Measurements from ENCODE around the gene DCD. TPM values are rescaled to one million over a fixed set of nuclear protein-coding genes. Genes with fewer than 3 reads are reported as not detected.

The DCD gene
- total RNA-seq, 1 donor from 2014 or later, result not detected

- H3K4me3 Mint-ChIP-seq (ENCODE audit: unreplicated experiment), result no peak overlapping the region
- FAIRE-seq, result no peak
- H3K36me3 ChIP-seq (ENCODE audit: insufficient read depth, low read length), result no peaks in the 10 kb centered on the region
- no peak overlapping the region for H2AFZ ChIP-seq (ENCODE audit: low read depth, low read length)
- no peak overlapping the region for H3K4me2 ChIP-seq (ENCODE audit: low read length)
- no peak overlapping the region for H3K9ac ChIP-seq (ENCODE audit: low read length)
- TF ChIP-seq EZH2 (IDR thresholded peaks at IDR 0.05; ENCODE audit: insufficient read depth, low read length), result no peak
- TF ChIP-seq CTCF (IDR thresholded peaks at IDR 0.05; ENCODE audit: insufficient read depth, low read depth, low read length), result no peak
- no peaks in the 10 kb centered on the region for H4K20me1 ChIP-seq (ENCODE audit: insufficient read depth, low read length)
- H3K79me2 ChIP-seq (ENCODE audit: insufficient read depth, low read length), result no peaks in the 10 kb centered on the region
- peaks cover 8% of the 10 kb centered on the region for H3K27me3 Mint-ChIP-seq (ENCODE audit: low read depth, unreplicated experiment)
- no peak overlapping the region for H3K27ac ChIP-seq (ENCODE audit: low read depth, low read length)
- H3K4me3 ChIP-seq (ENCODE audit: insufficient read depth, low read depth, low read length), result no peak overlapping the region
- H3K9me3 ChIP-seq (ENCODE audit: insufficient read depth, low read depth, low read length), result no peaks in the 10 kb centered on the region
- H3K36me3 Mint-ChIP-seq (ENCODE audit: low read depth, unreplicated experiment), result no peaks in the 10 kb centered on the region
- H3K27ac Mint-ChIP-seq (ENCODE audit: unreplicated experiment), result no peak overlapping the region
- H3K27me3 ChIP-seq (ENCODE audit: insufficient read depth, low read length), result no peaks in the 10 kb centered on the region
- no peaks in the 10 kb centered on the region for H3K4me1 Mint-ChIP-seq (ENCODE audit: low read depth, unreplicated experiment)
- H3K4me1 ChIP-seq (ENCODE audit: insufficient read depth, low read length), result no peaks in the 10 kb centered on the region
- H3K9me3 Mint-ChIP-seq (ENCODE audit: unreplicated experiment), result peaks cover 6% of the 10 kb centered on the region
- no peak for DNase-seq (ENCODE audit: low read depth)
These were observed 36.8 kb upstream of the DCD start for GRCh38 chr12:54684636-54685630.

GRCh38 chr12:54683398-54683797, 35.2 kb upstream of the DCD start:
- FAIRE-seq (no peak), DNase-seq (ENCODE audit: low read depth) (no peak)
- H3K4me1 Mint-ChIP-seq (ENCODE audit: low read depth, unreplicated experiment), result no peaks in the 10 kb centered on the region
- peaks cover 18% of the 10 kb centered on the region for H3K27me3 Mint-ChIP-seq (ENCODE audit: low read depth, unreplicated experiment)
- no peaks in the 10 kb centered on the region for H3K36me3 Mint-ChIP-seq (ENCODE audit: low read depth, unreplicated experiment)
- H3K9ac ChIP-seq (ENCODE audit: low read length), result no peak overlapping the region
- H2AFZ ChIP-seq (ENCODE audit: low read depth, low read length), result no peak overlapping the region
- no peaks in the 10 kb centered on the region for H3K9me3 ChIP-seq (ENCODE audit: insufficient read depth, low read depth, low read length)
- peaks cover 6% of the 10 kb centered on the region for H3K9me3 Mint-ChIP-seq (ENCODE audit: unreplicated experiment)
- no peaks in the 10 kb centered on the region for H4K20me1 ChIP-seq (ENCODE audit: insufficient read depth, low read length)
- H3K27ac ChIP-seq (ENCODE audit: low read depth, low read length), result no peak overlapping the region
- no peaks in the 10 kb centered on the region for H3K4me1 ChIP-seq (ENCODE audit: insufficient read depth, low read length)
- no peaks in the 10 kb centered on the region for H3K27me3 ChIP-seq (ENCODE audit: insufficient read depth, low read length)
- no peaks in the 10 kb centered on the region for H3K79me2 ChIP-seq (ENCODE audit: insufficient read depth, low read length)
- H3K4me3 ChIP-seq (ENCODE audit: insufficient read depth, low read depth, low read length), result no peak overlapping the region
- no peak for TF ChIP-seq CTCF (IDR thresholded peaks at IDR 0.05; ENCODE audit: insufficient read depth, low read depth, low read length)
- TF ChIP-seq EZH2 (IDR thresholded peaks at IDR 0.05; ENCODE audit: insufficient read depth, low read length), result no peak
- no peaks in the 10 kb centered on the region for H3K36me3 ChIP-seq (ENCODE audit: insufficient read depth, low read length)
- H3K27ac Mint-ChIP-seq (ENCODE audit: unreplicated experiment), result no peak overlapping the region
- no peak overlapping the region for H3K4me3 Mint-ChIP-seq (ENCODE audit: unreplicated experiment)
- no peak overlapping the region for H3K4me2 ChIP-seq (ENCODE audit: low read length)

- Histone ChIP-seq H3K9me3 (ENCODE audit: insufficient read depth, low read depth, low read length) (no peaks in the 10 kb centered on the region), H3K9ac (ENCODE audit: low read length) (no peak overlapping the region), H3K27me3 (ENCODE audit: insufficient read depth, low read length) (no peaks in the 10 kb centered on the region), H3K27ac (ENCODE audit: low read depth, low read length) (no peak overlapping the region), H3K4me1 (ENCODE audit: insufficient read depth, low read length) (no peaks in the 10 kb centered on the region), H4K20me1 (ENCODE audit: insufficient read depth, low read length) (no peaks in the 10 kb centered on the region), H3K4me3 (ENCODE audit: insufficient read depth, low read depth, low read length) (no peak overlapping the region), H2AFZ (ENCODE audit: low read depth, low read length) (no peak overlapping the region), H3K36me3 (ENCODE audit: insufficient read depth, low read length) (no peaks in the 10 kb centered on the region), H3K4me2 (ENCODE audit: low read length) (no peak overlapping the region), H3K79me2 (ENCODE audit: insufficient read depth, low read length) (no peaks in the 10 kb centered on the region)
- Mint-ChIP-seq H3K9me3 (ENCODE audit: unreplicated experiment) (peaks cover 6% of the 10 kb centered on the region), H3K4me1 (ENCODE audit: low read depth, unreplicated experiment) (no peaks in the 10 kb centered on the region), H3K4me3 (ENCODE audit: unreplicated experiment) (no peak overlapping the region), H3K27ac (ENCODE audit: unreplicated experiment) (no peak overlapping the region), H3K27me3 (ENCODE audit: low read depth, unreplicated experiment) (peaks cover 19% of the 10 kb centered on the region), H3K36me3 (ENCODE audit: low read depth, unreplicated experiment) (no peaks in the 10 kb centered on the region)
- DNase-seq (ENCODE audit: low read depth), result no peak
- no peak for TF ChIP-seq CTCF (IDR thresholded peaks at IDR 0.05; ENCODE audit: insufficient read depth, low read depth, low read length)
- no peak for TF ChIP-seq EZH2 (IDR thresholded peaks at IDR 0.05; ENCODE audit: insufficient read depth, low read length)
- FAIRE-seq, result no peak
These were observed 34.5 kb upstream of the DCD start for GRCh38 chr12:54682674-54683073.

Data from astrocyte (in vitro differentiated cells and primary cell).